Testis (tissue), 3 donors: ENCODE data around the gene CFAP299. TPM values are rescaled to one million over a fixed set of nuclear protein-coding genes. Genes with fewer than 3 reads are reported as not detected.

Source experiments
- DNase-seq: peaks from one replicate; pipeline ENCODE4 v3.0.0-alpha.2; 2019
- H3K27ac ChIP-seq, 2 donors: fragments of 200-600 bp; sonication (generic); one replicate each; pipeline ENCODE4 v1.5.1; 2019
- H3K27me3 ChIP-seq: fragments of 200-600 bp; sonication (generic); one replicate; pipeline ENCODE4 v1.5.1; 2019
- H3K36me3 ChIP-seq: fragments of 200-600 bp; sonication (generic); one replicate; pipeline ENCODE4 v1.5.1; 2017; ENCODE audit warnings: low read depth; ENCODE audit errors: missing control alignments
- H3K4me1 ChIP-seq: fragments of 200-600 bp; sonication (generic); one replicate; pipeline ENCODE4 v1.5.1; 2019
- H3K4me3 ChIP-seq, 2 donors: fragments of 200-600 bp; sonication (generic); one replicate each; pipeline ENCODE4 v1.5.1; 2017 to 2019
- H3K9me3 ChIP-seq: fragments of 200-600 bp; sonication (generic); one replicate; pipeline ENCODE4 v1.5.1; 2017
- CTCF ChIP-seq, 3 experiments: fragments of 450-650 bp in 2 of 3; fragments of 200-600 bp in 1 of 3; sonication (generic) in 1 of 3; IDR thresholded peaks; one replicate each; pipeline ENCODE4 v1.5.1; 2016 to 2019; ENCODE audit warnings: antibody characterized with exemption in 3 of 3, mild to moderate bottlenecking in 2 of 3, moderate library complexity in 1 of 3
- POLR2A ChIP-seq: fragments of 450-650 bp; IDR thresholded peaks from one replicate; pipeline ENCODE4 v1.6.1; 2017; ENCODE audit warnings: antibody characterized with exemption, mild to moderate bottlenecking, moderate library complexity
- WGBS, 2 donors: methylation state at CpG; one replicate each; pipeline ENCODE4 v1.1.5; 2018; 5-methylcytosine and 5-hydroxymethylcytosine counted together
- intact Hi-C: fragments of 100-400 bp; cut with DNase I; formaldehyde crosslinking; loops from one replicate; pipeline ENCODE4 v1.15.1; 2023; ENCODE audit warnings: low total_unique reads
- polyA plus RNA-seq: library from polyadenylated mRNA; stranded (reverse); fragments of 350-450 nt; fragmentation: Illumina TruSeq; extraction: RNeasy Lipid Tissue Mini Kit (QIAGEN cat#74804); gene quantifications from one replicate; pipeline ENCODE4 v1.2.3, GENCODE V29; 2014; ENCODE audit warnings: low read depth, low replicate concordance; ENCODE audit not compliant: insufficient read depth
- total RNA-seq, 2 donors: library from RNA; depleted of rRNA; stranded (reverse); fragments of >200 nt; gene quantifications; one replicate each; pipeline ENCODE4 v1.2.3, GENCODE V29; 2016

CFAP299 gene
- total and polyA plus RNA-seq, 3 donors from 2014 or later = 18.1 to 51.9 (median 21.4) TPM

- TF ChIP-seq POLR2A (no peak), CTCF (IDR thresholded peaks at IDR 0.05) (no peak)
- no peaks in the 10 kb centered on the region for H3K4me1 ChIP-seq
- no peak for DNase-seq
- no peaks in the 10 kb centered on the region for H3K27me3 ChIP-seq
- H3K36me3 ChIP-seq = no peaks in the 10 kb centered on the region
- 33 to 56% methylated on average over 9 of the region's 9 CpGs for WGBS, 2 donors
- H3K9me3 ChIP-seq = no peaks in the 10 kb centered on the region
- intact Hi-C loops = no loop called here
- H3K4me3 ChIP-seq = no peak overlapping the region
- H3K27ac ChIP-seq = no peak overlapping the region
Measured at GRCh38 chr4:80471756-80472155, 136.2 kb downstream of the CFAP299 start.

DNA sequence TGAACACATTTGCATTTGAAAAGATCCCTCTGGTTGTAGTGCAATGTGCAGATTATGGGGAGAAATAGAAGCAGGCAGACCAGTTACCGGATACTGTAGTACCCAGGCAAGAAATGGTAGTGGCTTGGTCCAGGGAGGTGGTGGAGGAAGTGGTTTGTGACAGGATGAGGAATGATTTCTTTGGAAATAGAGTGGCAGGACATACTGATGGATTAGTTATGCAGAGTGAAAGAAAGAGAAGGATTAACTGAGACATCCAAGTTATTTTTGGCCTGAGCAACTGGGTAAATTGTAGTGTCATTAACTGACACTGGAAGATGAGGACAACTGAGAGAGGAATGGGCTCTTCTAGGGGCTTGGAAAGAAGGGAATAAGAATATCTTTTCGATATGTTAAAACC lies 139.7 kb downstream of the CFAP299 start:
- Histone ChIP-seq H3K27me3 (no peaks in the 10 kb centered on the region), H3K27ac (no peak overlapping the region), H3K9me3 (no peaks in the 10 kb centered on the region), H3K36me3 (no peaks in the 10 kb centered on the region), H3K4me1 (no peaks in the 10 kb centered on the region), H3K4me3 (no peak overlapping the region)
- TF ChIP-seq CTCF (IDR thresholded peaks at IDR 0.05) = no peak
- no peak for TF ChIP-seq POLR2A
- intact Hi-C loops = no loop called here
- 86 to 91% methylated on average over 2 of the region's 2 CpGs for WGBS, 2 donors
- DNase-seq = no peak

- TF ChIP-seq CTCF (IDR thresholded peaks at IDR 0.05) (no peak), POLR2A (no peak)
- no peak overlapping the region for H3K27ac ChIP-seq
- no peaks in the 10 kb centered on the region for H3K36me3 ChIP-seq
- H3K9me3 ChIP-seq = no peaks in the 10 kb centered on the region
- no peaks in the 10 kb centered on the region for H3K4me1 ChIP-seq
- intact Hi-C loops = no loop called here
- no peak for DNase-seq
- no peaks in the 10 kb centered on the region for H3K27me3 ChIP-seq
- 85 to 86% methylated on average over 3 of the region's 3 CpGs for WGBS, 2 donors
- H3K4me3 ChIP-seq = no peak overlapping the region
Measured at GRCh38 chr4:80475798-80476197, 140.3 kb downstream of the CFAP299 start.

GRCh38 chr4:80484712-80485111 lies 149.2 kb downstream of the CFAP299 start:
- Histone ChIP-seq H3K4me1 (no peaks in the 10 kb centered on the region), H3K27ac (no peak overlapping the region), H3K27me3 (no peaks in the 10 kb centered on the region), H3K9me3 (no peaks in the 10 kb centered on the region), H3K36me3 (no peaks in the 10 kb centered on the region), H3K4me3 (no peak overlapping the region)
- intact Hi-C loops = no loop called here
- no peak for TF ChIP-seq CTCF (IDR thresholded peaks at IDR 0.05)
- TF ChIP-seq POLR2A = no peak
- DNase-seq = no peak
- 93 to 96% methylated on average over 2 of the region's 2 CpGs for WGBS, 2 donors

DNA sequence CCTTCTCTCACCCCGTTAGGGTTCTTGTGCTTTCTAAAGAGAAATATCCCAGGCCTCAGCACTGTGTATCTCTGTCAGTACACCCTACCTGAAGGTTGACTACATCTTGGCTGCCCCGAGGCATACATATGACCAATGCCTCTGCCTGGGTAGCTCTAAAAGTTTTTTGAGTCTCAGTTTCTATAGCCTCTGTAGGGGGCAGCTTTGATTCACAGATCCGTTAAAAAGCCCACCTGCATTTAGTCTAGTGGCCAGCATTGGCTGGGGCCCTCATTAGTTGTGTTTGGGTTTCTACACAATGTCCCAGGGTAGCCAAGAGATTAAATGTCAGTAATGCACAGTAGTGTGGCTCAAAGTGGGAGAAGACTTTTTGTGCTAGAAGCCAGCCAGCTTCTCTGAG lies 151.1 kb downstream of the CFAP299 start:
- TF ChIP-seq CTCF (IDR thresholded peaks at IDR 0.05) = no peak
- TF ChIP-seq POLR2A = no peak
- H3K27ac ChIP-seq = no peak overlapping the region
- DNase-seq = no peak
- H3K27me3 ChIP-seq = no peaks in the 10 kb centered on the region
- no peaks in the 10 kb centered on the region for H3K36me3 ChIP-seq
- H3K4me3 ChIP-seq = no peak overlapping the region
- H3K9me3 ChIP-seq = no peaks in the 10 kb centered on the region
- H3K4me1 ChIP-seq = no peaks in the 10 kb centered on the region
- 77 to 89% methylated on average over 3 of the region's 3 CpGs for WGBS, 2 donors
- intact Hi-C loops = no loop called here
